Uterus (tissue), 2 donors: ENCODE results near the gene CSF1.

Source experiments
- CTCF ChIP-seq, 4 experiments: fragments of 200-600 bp in 2 of 4; fragments of 450-650 bp in 2 of 4; sonication (generic) in 2 of 4; IDR thresholded peaks; one replicate each; pipeline ENCODE4 v1.5.1; 2016 to 2019; ENCODE audit warnings: antibody characterized with exemption in 4 of 4, mild to moderate bottlenecking in 2 of 4, moderate library complexity in 1 of 4
- POLR2A ChIP-seq, 2 donors: fragments of 450-650 bp; IDR thresholded peaks; one replicate each; pipeline ENCODE4 v1.6.1; 2016; ENCODE audit warnings: antibody characterized with exemption in 2 of 2, mild to moderate bottlenecking in 1 of 2, moderate library complexity in 1 of 2

DNA sequence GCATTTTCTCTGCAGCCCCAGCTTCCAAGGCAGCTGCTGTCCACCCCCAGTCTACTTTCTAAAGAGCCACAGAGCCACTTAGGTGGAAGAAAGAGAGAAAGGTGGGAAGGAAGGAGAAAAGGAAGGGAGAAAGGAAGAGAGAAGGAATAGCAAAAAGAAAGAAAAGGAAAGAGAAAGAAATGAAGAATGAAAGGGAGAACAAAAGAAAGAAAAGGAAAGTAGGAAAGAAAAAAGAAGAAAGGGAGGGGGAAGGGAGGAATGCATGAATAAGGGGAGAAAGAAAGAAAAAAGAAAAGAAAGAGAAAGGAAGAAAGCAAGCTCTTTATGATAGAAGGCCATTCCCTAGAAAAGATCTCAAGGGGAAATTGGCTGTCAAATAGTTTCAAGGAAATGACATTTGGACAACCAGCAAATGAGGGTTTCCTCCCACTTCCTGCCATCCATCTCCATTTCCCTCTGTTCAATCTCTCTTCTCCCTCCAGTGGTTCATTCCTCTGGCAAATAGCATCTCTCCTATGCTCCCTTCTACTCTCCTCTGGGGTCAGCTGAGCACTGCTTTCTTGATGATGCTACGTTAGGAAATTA lies 3.4 kb upstream of the CSF1 start:
- TF ChIP-seq POLR2A (IDR thresholded peaks at IDR 0.05), result no peak
- no peak for TF ChIP-seq CTCF (IDR thresholded peaks at IDR 0.05)
